ENCODE measurements around the gene ATP9A. TPM values are rescaled to one million over a fixed set of nuclear protein-coding genes. Genes with fewer than 3 reads are reported as not detected.

Gene ATP9A
- polyA plus RNA-seq, 3 donors = 0.04 TPM; not detected in 2

- H3K27me3 ChIP-seq (ENCODE audit: control insufficient read depth in 2 of 2, insufficient read depth in 2 of 2, low read length in 2 of 2) = no peaks in the 10 kb centered on the region
- no peaks in the 10 kb centered on the region for H3K36me3 ChIP-seq (replicated peaks in 1 of 2; ENCODE audit: control insufficient read depth in 1 of 2, insufficient read depth in 2 of 2, low read length in 2 of 2)
- H3K4me2 ChIP-seq (replicated peaks; ENCODE audit: extremely low read depth, low read length, poor library complexity, severe bottlenecking) = no peak overlapping the region
- no peaks in the 10 kb centered on the region for H3K36me3 Mint-ChIP-seq
- H4K20me1 ChIP-seq (ENCODE audit: insufficient read depth, low read length) = no peaks in the 10 kb centered on the region
- H3K9me3 Mint-ChIP-seq = peaks cover 0 to 3% (median 0%) of the 10 kb centered on the region in 7 donors
- no peaks in the 10 kb centered on the region for H3K4me1 ChIP-seq (ENCODE audit: control insufficient read depth in 1 of 2, insufficient read depth in 2 of 2, low read length in 2 of 2)
- no peak overlapping the region for H3K4me3 ChIP-seq (replicated peaks in 1 of 3; ENCODE audit: low read depth in 2 of 3, low read length in 3 of 3)
- H3K27me3 Mint-ChIP-seq (ENCODE audit: low read depth in 3 of 3) = peaks cover 1 to 7% (median 3%) of the 10 kb centered on the region in 3 donors
- H3K9me3 ChIP-seq (replicated peaks in 1 of 2; ENCODE audit: control insufficient read depth in 1 of 2, insufficient read depth in 1 of 2, low read length in 2 of 2) = no peaks in the 10 kb centered on the region
- intact Hi-C loops (cut with micrococcal nuclease) = no loop called here
- H3K27ac ChIP-seq (ENCODE audit: low read depth in 1 of 2, low read length in 2 of 2) = no peak overlapping the region
- no peak overlapping the region for H3K4me3 Mint-ChIP-seq
- H3K4me1 Mint-ChIP-seq = peaks cover 5% of the 10 kb centered on the region
- no peaks in the 10 kb centered on the region for H3K79me2 ChIP-seq (ENCODE audit: insufficient read depth, low read length)
- no peak for TF ChIP-seq CTCF (IDR thresholded peaks at IDR 0.05)
- H3K27ac Mint-ChIP-seq = no peak overlapping the region
- no peak overlapping the region for H2AFZ ChIP-seq (ENCODE audit: insufficient read depth, low read depth, low read length, poor library complexity, severe bottlenecking)
- H3K9ac ChIP-seq (ENCODE audit: insufficient read depth, low read length, poor library complexity, severe bottlenecking) = no peak overlapping the region
- DNase-seq = no peak
- 96% methylated on average over 9 of the region's 13 CpGs for WGBS (ENCODE audit: insufficient coverage)
Observed at GRCh38 chr20:51583073-51583472, 185.1 kb downstream of the ATP9A start.

- peaks cover 1 to 4% (median 4%) of the 10 kb centered on the region in 3 donors for H3K27me3 Mint-ChIP-seq (ENCODE audit: low read depth in 3 of 3)
- Histone ChIP-seq H3K27me3 (ENCODE audit: control insufficient read depth in 2 of 2, insufficient read depth in 2 of 2, low read length in 2 of 2) (no peaks in the 10 kb centered on the region), H3K79me2 (ENCODE audit: insufficient read depth, low read length) (no peaks in the 10 kb centered on the region), H4K20me1 (ENCODE audit: insufficient read depth, low read length) (no peaks in the 10 kb centered on the region), H3K9me3 (replicated peaks in 1 of 2; ENCODE audit: control insufficient read depth in 1 of 2, insufficient read depth in 1 of 2, low read length in 2 of 2) (no peaks in the 10 kb centered on the region), H3K4me1 (ENCODE audit: control insufficient read depth in 1 of 2, insufficient read depth in 2 of 2, low read length in 2 of 2) (no peaks in the 10 kb centered on the region), H3K4me2 (replicated peaks; ENCODE audit: extremely low read depth, low read length, poor library complexity, severe bottlenecking) (no peak overlapping the region), H3K27ac (ENCODE audit: low read depth in 1 of 2, low read length in 2 of 2) (no peak overlapping the region), H3K36me3 (replicated peaks in 1 of 2; ENCODE audit: control insufficient read depth in 1 of 2, insufficient read depth in 2 of 2, low read length in 2 of 2) (no peaks in the 10 kb centered on the region), H3K9ac (ENCODE audit: insufficient read depth, low read length, poor library complexity, severe bottlenecking) (no peak overlapping the region), H2AFZ (ENCODE audit: insufficient read depth, low read depth, low read length, poor library complexity, severe bottlenecking) (no peak overlapping the region), H3K4me3 (replicated peaks in 1 of 3; ENCODE audit: low read depth in 2 of 3, low read length in 3 of 3) (no peak overlapping the region)
- no peak overlapping the region for H3K27ac Mint-ChIP-seq
- TF ChIP-seq CTCF (IDR thresholded peaks at IDR 0.05) = no peak
- H3K4me3 Mint-ChIP-seq = no peak overlapping the region
- H3K9me3 Mint-ChIP-seq = peaks cover 0 to 3% (median 0%) of the 10 kb centered on the region in 7 donors
- intact Hi-C loops (cut with micrococcal nuclease) = no loop called here
- H3K4me1 Mint-ChIP-seq = peaks cover 5% of the 10 kb centered on the region
- H3K36me3 Mint-ChIP-seq = no peaks in the 10 kb centered on the region
- no peak for DNase-seq
Observed at GRCh38 chr20:51581571-51581970, 186.6 kb downstream of the ATP9A start.
